GM18909 (cell line): ENCODE measurements around the gene LRRC37B.
"Not testable (repeated sequence)": the region's sequence is repeated elsewhere in the genome, so short reads cannot be mapped to it uniquely, and the experiment has no call there.

Experiments
- ATAC-seq: cut with Tn5 transposase; IDR thresholded peaks from one replicate; pipeline ENCODE4 v1.9.1; 2021; ENCODE audit warnings: mild to moderate bottlenecking; ENCODE audit not compliant: unreplicated experiment, poor library complexity

LRRC37B gene

GRCh38 chr17:32040246-32040645 is 33.1 kb downstream of the LRRC37B start:
- ATAC-seq, result not testable (repeated sequence)

- ATAC-seq, result not testable (repeated sequence)
These were observed 34.2 kb downstream of the LRRC37B start for GRCh38 chr17:32041306-32041875.

GRCh38 chr17:32042266-32042665 is 35.1 kb downstream of the LRRC37B start:
- ATAC-seq, result not testable (repeated sequence)

GRCh38 chr17:32045611-32046010 is 38.4 kb downstream of the LRRC37B start:
- ATAC-seq, result not testable (repeated sequence)

GRCh38 chr17:32047663-32048062 is 40.5 kb downstream of the LRRC37B start:
- ATAC-seq, result not testable (repeated sequence)

GRCh38 chr17:32054985-32055384 is 47.8 kb downstream of the LRRC37B start:
- ATAC-seq, result not testable (repeated sequence)

GRCh38 chr17:32055425-32055824 is 48.2 kb downstream of the LRRC37B start:
- ATAC-seq, result not testable (repeated sequence)

GRCh38 chr17:32056500-32056899 is 49.3 kb downstream of the LRRC37B start:
- not testable (repeated sequence) for ATAC-seq

GRCh38 chr17:32057460-32058105 is 50.4 kb downstream of the LRRC37B start:
- not testable (repeated sequence) for ATAC-seq

- not testable (repeated sequence) for ATAC-seq
These were observed 53.5 kb downstream of the LRRC37B start for GRCh38 chr17:32060695-32061094.

- not testable (repeated sequence) for ATAC-seq
These were observed 54.7 kb downstream of the LRRC37B start for GRCh38 chr17:32061840-32062239.

GRCh38 chr17:32064091-32064490 is 56.9 kb downstream of the LRRC37B start:
- not testable (repeated sequence) for ATAC-seq

- ATAC-seq, result not testable (repeated sequence)
These were observed 59.0 kb downstream of the LRRC37B start for GRCh38 chr17:32066123-32066680.

GRCh38 chr17:32066863-32067642 is 59.9 kb downstream of the LRRC37B start:
- ATAC-seq, result peak; percentile 71

- not testable (repeated sequence) for ATAC-seq
These were observed 61.9 kb downstream of the LRRC37B start for GRCh38 chr17:32069067-32069466.

GRCh38 chr17:32071961-32072360 is 64.8 kb downstream of the LRRC37B start:
- ATAC-seq, result peak; percentile 71

- ATAC-seq, result not testable (repeated sequence)
These were observed 65.9 kb downstream of the LRRC37B start for GRCh38 chr17:32073131-32073530.

GRCh38 chr17:32079753-32080152 is 72.6 kb downstream of the LRRC37B start:
- ATAC-seq, result peak; percentile 84

- ATAC-seq, result not testable (repeated sequence)
These were observed 76.4 kb downstream of the LRRC37B start for GRCh38 chr17:32083550-32083979.

- ATAC-seq, result not testable (repeated sequence)
These were observed 77.1 kb downstream of the LRRC37B start for GRCh38 chr17:32084003-32084941.
